ENCODE data around the gene FTSJ3. TPM values are rescaled to one million over a fixed set of nuclear protein-coding genes. Genes with fewer than 3 reads are reported as not detected.
A peak's percentile ranks its signal among the peaks of the same experiment; 100 is the strongest.

Gene FTSJ3
- polyA plus RNA-seq, 3 donors from 2014 or later = 13.3 to 37.9 (median 19.0) TPM

DNA sequence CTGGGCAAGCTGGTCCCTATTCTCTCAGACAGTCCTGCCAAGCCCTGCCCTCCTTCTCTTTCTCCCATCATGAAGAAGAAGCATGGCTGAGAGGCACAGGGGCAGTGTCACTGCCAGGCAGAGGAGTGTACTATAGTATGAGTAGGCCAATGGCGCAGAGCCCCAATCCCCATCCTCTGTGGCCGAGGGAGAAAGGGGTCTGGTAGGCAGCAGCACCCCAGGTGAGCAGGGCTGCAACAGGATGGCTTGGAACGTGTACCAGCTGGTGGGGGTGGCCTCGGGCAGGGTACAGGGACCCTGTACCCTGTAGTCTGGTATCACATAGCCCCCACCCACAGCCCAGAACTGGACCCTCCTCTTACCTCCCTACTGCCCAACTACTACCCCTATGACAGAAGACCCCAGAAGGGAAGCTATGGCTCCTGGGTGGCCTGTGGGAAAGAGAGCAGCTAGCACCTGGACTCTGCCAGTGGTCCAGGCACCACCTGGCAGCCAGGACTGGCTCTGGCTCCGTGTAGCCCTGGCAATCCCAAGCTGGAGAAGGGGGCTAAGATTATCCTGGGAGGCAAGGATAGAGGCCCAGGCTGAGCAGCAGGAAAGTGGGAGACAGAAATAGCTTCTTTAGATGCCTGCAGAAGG lies 10.6 kb upstream of the FTSJ3 start:
- no peak for DNase-seq
- Mint-ChIP-seq H3K27me3 (ENCODE audit: low read depth in 3 of 3) (peaks cover 2 to 14% (median 7%) of the 10 kb centered on the region in 3 donors), H3K27ac (peak overlapping the region in 1 of 6 donors; percentile 24), H3K4me3 (no peak overlapping the region), H3K36me3 (peaks cover 0 to 8% (median 4%) of the 10 kb centered on the region in 3 donors), H3K4me1 (peaks cover 42 to 66% of the 10 kb centered on the region in 2 donors), H3K9me3 (no peaks in the 10 kb centered on the region)

DNA sequence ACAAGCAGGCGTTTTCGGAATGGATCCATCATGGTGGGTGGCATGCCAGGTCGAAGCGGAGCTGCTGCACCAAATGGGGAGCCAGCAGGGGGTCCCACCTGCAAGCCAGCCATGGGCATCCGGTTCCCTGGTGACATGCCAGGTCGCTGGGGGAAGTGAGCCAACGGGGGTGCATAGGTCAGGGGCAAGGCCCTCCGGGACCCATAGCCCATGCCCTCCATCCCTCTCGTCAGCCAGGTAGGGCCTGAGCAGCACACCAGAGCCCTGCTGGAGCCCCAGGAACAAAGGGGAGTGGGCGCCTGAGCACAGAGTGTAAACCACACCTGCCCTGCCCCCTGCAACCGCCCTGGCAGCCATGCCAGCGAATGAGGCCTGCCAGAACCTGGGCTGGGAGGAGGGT lies 10.0 kb upstream of the FTSJ3 start:
- Mint-ChIP-seq H3K4me1 (peaks cover 41 to 66% of the 10 kb centered on the region in 2 donors), H3K36me3 (peaks cover 0 to 8% (median 5%) of the 10 kb centered on the region in 3 donors), H3K27me3 (ENCODE audit: low read depth in 3 of 3) (peaks cover 2 to 9% (median 7%) of the 10 kb centered on the region in 3 donors), H3K27ac (no peak overlapping the region), H3K4me3 (no peak overlapping the region), H3K9me3 (no peaks in the 10 kb centered on the region)
- no peak for DNase-seq

- Mint-ChIP-seq H3K27ac (peak overlapping the region in 1 of 6 donors; percentile 65), H3K27me3 (ENCODE audit: low read depth in 3 of 3) (peaks cover 0 to 11% (median 7%) of the 10 kb centered on the region in 3 donors), H3K9me3 (no peaks in the 10 kb centered on the region), H3K4me1 (peaks cover 38 to 63% of the 10 kb centered on the region in 2 donors), H3K36me3 (peaks cover 0 to 15% (median 9%) of the 10 kb centered on the region in 3 donors), H3K4me3 (no peak overlapping the region)
- no peak for DNase-seq
These were observed 9.3 kb upstream of the FTSJ3 start for GRCh38 chr17:63836811-63837210.

GRCh38 chr17:63835167-63835720 lies 7.8 kb upstream of the FTSJ3 start:
- H3K4me3 Mint-ChIP-seq = no peak overlapping the region
- no peak for DNase-seq
- H3K27me3 Mint-ChIP-seq (ENCODE audit: low read depth in 3 of 3) = peaks cover 0 to 16% (median 4%) of the 10 kb centered on the region in 3 donors
- peaks cover 31 to 62% of the 10 kb centered on the region in 2 donors for H3K4me1 Mint-ChIP-seq
- peaks cover 0 to 31% (median 19%) of the 10 kb centered on the region in 3 donors for H3K36me3 Mint-ChIP-seq
- peak overlapping the region in 3 of 6 donors; percentile 42 to 74 (median 62) for H3K27ac Mint-ChIP-seq
- no peaks in the 10 kb centered on the region for H3K9me3 Mint-ChIP-seq

- Mint-ChIP-seq H3K4me3 (no peak overlapping the region), H3K4me1 (peaks cover 34 to 66% of the 10 kb centered on the region in 2 donors), H3K27ac (peak overlapping the region in 3 of 6 donors; percentile 53 to 65 (median 62)), H3K27me3 (ENCODE audit: low read depth in 3 of 3) (peaks cover 0 to 21% (median 4%) of the 10 kb centered on the region in 3 donors), H3K9me3 (no peaks in the 10 kb centered on the region), H3K36me3 (peaks cover 0 to 37% (median 26%) of the 10 kb centered on the region in 3 donors)
- peak; percentile 41 to 57 (median 43) for DNase-seq
These were observed 7.1 kb upstream of the FTSJ3 start for GRCh38 chr17:63834431-63835166.

DNA sequence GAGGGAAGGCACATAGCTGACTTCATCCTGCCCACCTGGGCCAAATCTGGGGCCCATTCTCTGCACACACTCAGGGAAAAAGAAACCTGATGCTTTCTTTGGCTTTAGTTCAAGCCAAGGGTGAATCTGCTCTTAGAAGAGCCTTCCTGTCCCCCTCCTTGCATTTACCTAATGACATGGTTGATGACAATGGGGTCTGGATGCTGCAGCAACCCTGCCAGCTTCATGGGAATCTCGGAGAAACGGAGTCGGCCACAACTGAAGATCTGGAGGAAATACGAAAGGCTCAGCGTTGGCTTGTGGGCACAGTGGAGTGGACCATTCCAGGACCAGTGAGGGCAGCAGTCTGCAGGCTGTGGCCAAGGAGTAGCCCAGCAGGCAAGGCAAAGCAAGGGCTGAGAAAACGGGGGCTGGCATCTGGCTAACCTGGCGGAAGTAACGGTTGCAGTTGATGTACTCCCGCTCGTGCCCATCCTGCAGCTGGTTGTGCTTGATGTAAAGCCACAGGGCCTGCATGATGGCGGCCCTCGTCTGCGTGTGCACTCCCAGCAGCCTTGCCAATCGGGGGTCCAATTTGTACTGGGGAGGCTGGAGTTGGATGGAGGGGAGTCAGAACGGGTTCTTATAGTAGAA lies 6.4 kb upstream of the FTSJ3 start:
- H3K27ac Mint-ChIP-seq = peak overlapping the region in 4 of 6 donors; percentile 53 to 67 (median 63)
- peaks cover 0 to 23% (median 2%) of the 10 kb centered on the region in 3 donors for H3K27me3 Mint-ChIP-seq (ENCODE audit: low read depth in 3 of 3)
- peaks cover 37 to 68% of the 10 kb centered on the region in 2 donors for H3K4me1 Mint-ChIP-seq
- DNase-seq = no peak
- H3K9me3 Mint-ChIP-seq = no peaks in the 10 kb centered on the region
- no peak overlapping the region for H3K4me3 Mint-ChIP-seq
- H3K36me3 Mint-ChIP-seq = peaks cover 0 to 40% (median 27%) of the 10 kb centered on the region in 3 donors

GRCh38 chr17:63833026-63833740 lies 5.7 kb upstream of the FTSJ3 start:
- peak overlapping the region in 1 of 6 donors; percentile 34 for H3K27ac Mint-ChIP-seq

GRCh38 chr17:63832455-63832854 lies 5.0 kb upstream of the FTSJ3 start:
- Mint-ChIP-seq H3K9me3 (no peaks in the 10 kb centered on the region), H3K36me3 (peaks cover 0 to 40% (median 27%) of the 10 kb centered on the region in 3 donors), H3K27ac (peak overlapping the region in 2 of 6 donors; percentile 55 to 61), H3K4me1 (peaks cover 40 to 72% of the 10 kb centered on the region in 2 donors), H3K4me3 (no peak overlapping the region), H3K27me3 (ENCODE audit: low read depth in 3 of 3) (peaks cover 0 to 29% (median 2%) of the 10 kb centered on the region in 3 donors)
- no peak for DNase-seq

More at GRCh38 chr17:63833026-63833740, 5.7 kb upstream of the FTSJ3 start:
- no peaks in the 10 kb centered on the region for H3K9me3 Mint-ChIP-seq
- H3K27me3 Mint-ChIP-seq (ENCODE audit: low read depth in 3 of 3) = peaks cover 0 to 26% (median 2%) of the 10 kb centered on the region in 3 donors
- peaks cover 0 to 40% (median 27%) of the 10 kb centered on the region in 3 donors for H3K36me3 Mint-ChIP-seq
- H3K4me1 Mint-ChIP-seq = peaks cover 35 to 68% of the 10 kb centered on the region in 2 donors
- H3K4me3 Mint-ChIP-seq = no peak overlapping the region
- DNase-seq = no peak

- peaks cover 1 to 33% (median 3%) of the 10 kb centered on the region in 3 donors for H3K27me3 Mint-ChIP-seq (ENCODE audit: low read depth in 3 of 3)
- no peaks in the 10 kb centered on the region for H3K9me3 Mint-ChIP-seq
- H3K4me3 Mint-ChIP-seq = no peak overlapping the region
- H3K4me1 Mint-ChIP-seq = peaks cover 42 to 75% of the 10 kb centered on the region in 2 donors
- peak overlapping the region in 3 of 6 donors; percentile 16 to 61 (median 55) for H3K27ac Mint-ChIP-seq
- no peak for DNase-seq
- H3K36me3 Mint-ChIP-seq = peaks cover 0 to 40% (median 27%) of the 10 kb centered on the region in 3 donors
These were observed 4.6 kb upstream of the FTSJ3 start for GRCh38 chr17:63832014-63832413.

GRCh38 chr17:63831505-63831904 lies 4.0 kb upstream of the FTSJ3 start:
- H3K4me1 Mint-ChIP-seq = peaks cover 43 to 75% of the 10 kb centered on the region in 2 donors
- no peak overlapping the region for H3K4me3 Mint-ChIP-seq
- H3K27ac Mint-ChIP-seq = peak overlapping the region in 4 of 6 donors; percentile 16 to 58 (median 21)
- H3K9me3 Mint-ChIP-seq = no peaks in the 10 kb centered on the region
- H3K27me3 Mint-ChIP-seq (ENCODE audit: low read depth in 3 of 3) = peaks cover 3 to 34% (median 6%) of the 10 kb centered on the region in 3 donors
- DNase-seq = no peak
- H3K36me3 Mint-ChIP-seq = peaks cover 0 to 38% (median 24%) of the 10 kb centered on the region in 3 donors

GRCh38 chr17:63830904-63831491 lies 3.5 kb upstream of the FTSJ3 start:
- Mint-ChIP-seq H3K27ac (peak overlapping the region in 3 of 6 donors; percentile 24 to 71 (median 29)), H3K4me3 (no peak overlapping the region), H3K27me3 (ENCODE audit: low read depth in 3 of 3) (peaks cover 3 to 34% (median 6%) of the 10 kb centered on the region in 3 donors), H3K4me1 (peaks cover 48 to 77% of the 10 kb centered on the region in 2 donors), H3K9me3 (no peaks in the 10 kb centered on the region), H3K36me3 (peaks cover 0 to 38% (median 23%) of the 10 kb centered on the region in 3 donors)
- no peak for DNase-seq

DNA sequence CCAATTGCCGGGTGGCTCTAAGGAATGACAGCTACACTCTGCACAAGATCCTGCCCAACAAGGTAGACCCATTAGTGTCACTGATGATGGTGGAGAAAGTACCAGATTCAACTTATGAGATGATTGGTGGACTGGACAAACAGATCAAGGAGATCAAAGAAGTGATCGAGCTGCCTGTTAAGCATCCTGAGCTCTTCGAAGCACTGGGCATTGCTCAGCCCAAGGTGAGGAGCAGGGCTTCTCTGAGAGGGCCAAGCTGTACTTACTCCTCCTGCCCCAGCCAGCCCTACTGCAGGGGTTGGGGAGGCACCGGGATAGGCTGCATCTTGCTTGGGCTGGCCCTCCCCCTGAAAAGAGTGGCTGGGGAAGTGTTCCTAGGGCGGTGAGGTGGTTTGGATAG lies 2.8 kb upstream of the FTSJ3 start:
- peaks cover 0 to 35% (median 23%) of the 10 kb centered on the region in 3 donors for H3K36me3 Mint-ChIP-seq
- peak overlapping the region in 2 of 6 donors; percentile 7 to 71 for H3K27ac Mint-ChIP-seq
- peaks cover 3 to 32% (median 6%) of the 10 kb centered on the region in 3 donors for H3K27me3 Mint-ChIP-seq (ENCODE audit: low read depth in 3 of 3)
- H3K9me3 Mint-ChIP-seq = no peaks in the 10 kb centered on the region
- no peak for DNase-seq
- H3K4me3 Mint-ChIP-seq = no peak overlapping the region
- peaks cover 53 to 77% of the 10 kb centered on the region in 2 donors for H3K4me1 Mint-ChIP-seq

Data from immature natural killer cell (primary cell).